Prostate gland (tissue), 2 donors: ENCODE data around the gene CLIP3. TPM values are rescaled to one million over a fixed set of nuclear protein-coding genes. Genes with fewer than 3 reads are reported as not detected.

Experiments
- DNase-seq: peaks from one replicate; pipeline ENCODE4 v3.0.0-alpha.2; 2019; ENCODE audit warnings: low spot score
- H3K27ac ChIP-seq, 2 donors: fragments of 200-600 bp; sonication (generic); 2 replicates each; pipeline ENCODE4 v1.5.1; 2017 to 2019
- H3K27me3 ChIP-seq: fragments of 200-600 bp; sonication (generic); replicated peaks from 2 replicates; pipeline ENCODE4 v1.5.1; 2019; ENCODE audit not compliant: insufficient read depth
- H3K36me3 ChIP-seq, 2 donors: fragments of 200-600 bp; sonication (generic); 1 replicate in 1 of 2; 2 replicates in 1 of 2; pipeline versions ENCODE4 v1.5.1 to v1.8.1; 2017 to 2019
- H3K4me1 ChIP-seq: fragments of 200-600 bp; sonication (generic); replicated peaks from 2 replicates; pipeline ENCODE4 v1.5.1; 2019
- H3K4me3 ChIP-seq, 2 donors: fragments of 200-600 bp; sonication (generic); 2 replicates each; pipeline ENCODE4 v1.5.1; 2017 to 2019
- H3K9me3 ChIP-seq: fragments of 200-600 bp; sonication (generic); 2 replicates; pipeline ENCODE4 v1.5.1; 2017
- CTCF ChIP-seq, 4 experiments: fragments of 200-600 bp in 2 of 4; fragments of 450-650 bp in 2 of 4; sonication (generic) in 2 of 4; IDR thresholded peaks; 1 replicate in 3 of 4; 2 replicates in 1 of 4; pipeline ENCODE4 v1.5.1; 2016 to 2019; ENCODE audit warnings: antibody characterized with exemption in 4 of 4, mild to moderate bottlenecking in 2 of 4, moderate library complexity in 2 of 4
- POLR2A ChIP-seq: fragments of 450-650 bp; IDR thresholded peaks from one replicate; pipeline ENCODE4 v1.6.1; 2016; ENCODE audit warnings: antibody characterized with exemption, mild to moderate bottlenecking
- POLR2AphosphoS5 ChIP-seq: sonication (generic); formaldehyde crosslinking; IDR thresholded peaks from one replicate; pipeline ENCODE4 v1.6.1; 2017; ENCODE audit warnings: antibody characterized with exemption
- WGBS: methylation state at CpG from one replicate; pipeline ENCODE4 v1.1.5; 2018; 5-methylcytosine and 5-hydroxymethylcytosine counted together
- intact Hi-C: fragments of 100-400 bp; cut with DNase I; formaldehyde crosslinking; loops from one replicate; pipeline ENCODE4 v1.14.2; 2022
- total RNA-seq, 2 donors: library from RNA; depleted of rRNA; stranded (reverse); fragments of >200 nt; gene quantifications; one replicate each; pipeline ENCODE4 v1.1.0, GENCODE V29; 2016

Gene CLIP3
- total RNA-seq, 2 donors from 2014 or later = 7.4 to 31.2 TPM

- DNase-seq = no peak
- TF ChIP-seq POLR2A (no peak), POLR2AphosphoS5 (no peak), CTCF (IDR thresholded peaks at IDR 0.05) (no peak)
- 95% methylated on average over 6 of the region's 6 CpGs for WGBS
- Histone ChIP-seq H3K4me1 (no peaks in the 10 kb centered on the region), H3K9me3 (no peaks in the 10 kb centered on the region), H3K36me3 (no peaks in the 10 kb centered on the region), H3K27me3 (no peaks in the 10 kb centered on the region), H3K4me3 (no peak overlapping the region), H3K27ac (no peak overlapping the region)
- intact Hi-C loops = loop anchor here (2.0 kb wide), 1 partner anchor 25 kb away; no protein-coding TSS in a partner anchor
Observed at GRCh38 chr19:36027696-36028095, 5.0 kb downstream of the CLIP3 start.

- no peaks in the 10 kb centered on the region for H3K27me3 ChIP-seq
- no peaks in the 10 kb centered on the region for H3K36me3 ChIP-seq
- no peak for TF ChIP-seq POLR2AphosphoS5
- TF ChIP-seq POLR2A = no peak
- H3K4me3 ChIP-seq = no peak overlapping the region
- intact Hi-C loops = no loop called here
- no peaks in the 10 kb centered on the region for H3K4me1 ChIP-seq
- 93% methylated on average over 49 of the region's 49 CpGs for WGBS
- H3K9me3 ChIP-seq = no peaks in the 10 kb centered on the region
- no peak overlapping the region for H3K27ac ChIP-seq
- no peak for DNase-seq
Observed at GRCh38 chr19:36026091-36026876, 6.4 kb downstream of the CLIP3 start.

GRCh38 chr19:36025541-36025940, 7.1 kb downstream of the CLIP3 start:
- Histone ChIP-seq H3K27me3 (no peaks in the 10 kb centered on the region), H3K4me1 (no peaks in the 10 kb centered on the region), H3K9me3 (no peaks in the 10 kb centered on the region), H3K27ac (no peak overlapping the region), H3K4me3 (no peak overlapping the region), H3K36me3 (no peaks in the 10 kb centered on the region)
- TF ChIP-seq CTCF (IDR thresholded peaks at IDR 0.05) = no peak
- TF ChIP-seq POLR2AphosphoS5 = no peak
- no peak for TF ChIP-seq POLR2A
- no peak for DNase-seq
- WGBS = 56% methylated on average over 1 of the region's 1 CpG
- intact Hi-C loops = no loop called here

GRCh38 chr19:36023432-36023831, 9.2 kb downstream of the CLIP3 start:
- Histone ChIP-seq H3K27ac (no peak overlapping the region), H3K4me3 (no peak overlapping the region), H3K36me3 (no peaks in the 10 kb centered on the region), H3K9me3 (no peaks in the 10 kb centered on the region), H3K27me3 (no peaks in the 10 kb centered on the region), H3K4me1 (no peaks in the 10 kb centered on the region)
- no peak for DNase-seq
- no peak for TF ChIP-seq CTCF (IDR thresholded peaks at IDR 0.05)
- no peak for TF ChIP-seq POLR2A
- no peak for TF ChIP-seq POLR2AphosphoS5
- 90% methylated on average over 5 of the region's 5 CpGs for WGBS
- intact Hi-C loops = no loop called here

GRCh38 chr19:36019061-36019670, 13.5 kb downstream of the CLIP3 start:
- no peak overlapping the region for H3K27ac ChIP-seq
- TF ChIP-seq POLR2AphosphoS5 = no peak
- no peak overlapping the region for H3K4me3 ChIP-seq
- 89% methylated on average over 22 of the region's 22 CpGs for WGBS
- intact Hi-C loops = no loop called here
- no peaks in the 10 kb centered on the region for H3K36me3 ChIP-seq
- no peaks in the 10 kb centered on the region for H3K9me3 ChIP-seq
- DNase-seq = no peak
- H3K27me3 ChIP-seq = no peaks in the 10 kb centered on the region
- no peaks in the 10 kb centered on the region for H3K4me1 ChIP-seq
